ENCODE measurements around the gene CCDC85C.

The CCDC85C gene

GRCh38 chr14:99570544-99571302, 33.3 kb downstream of the CCDC85C start:
- no peak for DNase-seq

DNA sequence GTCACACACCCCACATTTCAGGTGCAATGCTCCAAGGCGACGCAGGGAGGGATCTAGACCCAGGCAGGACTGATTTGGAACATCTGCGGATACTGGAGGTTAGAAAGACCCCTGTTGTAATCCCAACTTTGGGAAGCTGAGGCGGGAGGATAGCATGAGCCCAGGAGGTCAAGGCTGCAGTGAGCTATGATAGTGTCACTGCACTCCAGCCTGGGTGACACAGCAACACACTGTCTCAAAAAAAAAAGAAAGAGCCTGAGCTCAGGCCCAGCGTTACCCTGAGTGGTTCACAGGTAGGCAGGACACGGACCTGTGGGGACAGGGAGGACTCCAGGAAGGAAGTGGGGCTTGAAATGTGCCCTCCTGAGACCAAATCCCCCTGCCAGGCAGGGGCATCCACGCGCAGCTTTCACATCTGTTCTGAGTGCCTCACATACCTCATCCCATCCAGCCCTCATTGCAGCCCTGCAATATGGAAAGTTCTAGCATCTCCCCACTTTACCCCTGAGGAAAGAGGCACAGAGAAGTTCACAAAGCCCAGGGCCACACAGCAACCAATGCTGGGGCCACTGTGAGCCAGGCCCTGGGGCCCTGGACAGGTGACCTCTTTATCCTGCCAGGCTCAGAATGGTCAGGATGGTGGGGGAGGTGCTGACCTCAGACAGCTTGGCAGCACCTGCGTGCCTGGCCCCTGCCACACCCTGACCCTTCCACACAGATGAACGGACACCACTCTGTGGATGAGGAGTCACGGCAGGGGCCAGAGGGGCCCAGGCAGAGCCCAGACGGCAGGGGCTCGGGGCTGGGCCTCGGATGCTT, 34.1 kb downstream of the CCDC85C start:
- no peak for DNase-seq

DNA sequence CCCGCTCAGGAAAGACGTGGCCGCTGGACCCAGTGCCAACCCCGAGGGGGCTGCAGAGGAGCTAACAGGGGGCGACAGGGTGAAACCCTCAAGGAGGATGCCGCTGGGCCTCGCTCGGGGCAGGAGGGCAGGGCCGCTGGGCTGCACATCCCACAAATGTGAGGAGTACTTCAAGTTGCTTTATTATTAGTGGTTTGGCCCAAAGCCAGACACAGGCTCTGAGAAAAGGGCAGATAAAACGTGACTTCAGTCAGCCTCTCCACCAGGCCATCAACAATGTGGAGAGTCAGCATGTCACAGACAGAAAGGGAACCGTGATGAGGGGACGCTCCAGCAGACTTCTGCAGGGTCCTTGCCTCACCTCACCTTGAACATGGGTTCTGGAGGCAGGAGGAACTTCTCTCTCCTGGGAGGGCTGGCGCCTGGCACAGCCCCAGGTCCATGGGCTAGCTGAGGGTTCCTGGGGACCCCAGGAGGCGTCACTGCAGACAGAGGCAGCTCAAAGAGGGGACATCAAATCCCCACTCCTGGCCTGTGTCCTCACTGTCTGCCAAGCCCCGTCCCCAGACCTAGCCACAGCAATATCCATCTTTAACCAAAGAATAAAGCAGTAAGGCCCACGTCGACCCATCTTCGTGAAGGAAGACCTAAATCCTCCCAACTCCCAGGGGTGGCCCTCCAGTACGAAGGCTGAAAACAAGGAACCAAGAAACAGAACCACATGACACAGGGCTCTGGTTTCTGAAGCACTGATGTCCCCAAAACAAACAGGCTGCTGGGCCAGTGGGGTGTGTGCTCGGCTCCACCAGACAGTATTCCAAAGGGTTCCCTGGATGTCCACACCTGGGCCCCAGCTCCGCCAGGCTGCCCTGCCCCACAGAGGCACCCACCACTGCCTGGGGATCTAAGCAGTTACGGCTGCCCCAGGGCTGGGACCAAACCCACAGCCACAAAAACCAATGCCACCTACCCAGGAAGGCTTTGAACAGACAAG, 35.1 kb downstream of the CCDC85C start:
- no peak for DNase-seq

GRCh38 chr14:99566390-99567354, 37.3 kb downstream of the CCDC85C start:
- no peak for DNase-seq

DNA sequence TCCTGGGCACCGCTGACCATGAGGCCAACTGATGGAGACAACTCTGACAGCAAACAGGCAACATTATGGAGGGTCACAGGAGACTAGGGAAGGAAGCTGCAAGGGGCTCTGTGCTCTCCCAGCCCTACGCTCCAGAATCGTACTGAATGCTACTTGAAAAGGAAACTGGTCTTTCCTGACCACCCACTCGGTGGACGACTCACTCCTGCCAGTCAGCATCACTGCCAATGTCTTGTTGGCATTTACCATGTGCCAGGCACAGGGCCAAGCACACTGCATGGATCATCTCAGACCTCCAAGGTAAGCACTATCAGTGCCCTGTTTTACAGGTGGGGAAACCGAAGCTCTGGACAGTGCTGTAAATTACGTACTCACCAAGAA, 38.0 kb downstream of the CCDC85C start:
- DNase-seq: no peak

GRCh38 chr14:99565383-99565782, 38.6 kb downstream of the CCDC85C start:
- DNase-seq: no peak

DNA sequence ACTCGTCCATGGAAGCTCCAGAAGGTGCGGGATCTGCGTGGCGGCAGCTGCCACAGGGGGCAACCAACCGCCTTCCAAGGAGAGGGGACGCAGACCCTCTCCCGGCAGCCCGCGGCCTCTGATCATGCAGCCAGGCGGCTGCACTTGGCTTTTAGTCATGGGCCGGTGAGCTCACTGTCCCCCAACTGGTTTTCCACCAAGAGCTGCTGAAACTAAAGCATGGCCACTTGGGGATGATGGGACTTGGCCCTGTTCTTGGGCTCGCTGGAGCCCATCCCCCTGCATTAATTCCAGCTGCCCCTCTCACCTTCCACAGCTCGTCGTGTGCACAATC, 39.1 kb downstream of the CCDC85C start:
- DNase-seq: no peak

- no peak for DNase-seq
Measured at GRCh38 chr14:99564256-99564925, 39.6 kb downstream of the CCDC85C start.

GRCh38 chr14:99563749-99564129, 40.3 kb downstream of the CCDC85C start:
- no peak for DNase-seq

- no peak for DNase-seq
Measured at GRCh38 chr14:99562856-99563748, 40.9 kb downstream of the CCDC85C start.

GRCh38 chr14:99561864-99562263, 42.1 kb downstream of the CCDC85C start:
- no peak for DNase-seq

- no peak for DNase-seq
Measured at GRCh38 chr14:99560922-99561683, 42.9 kb downstream of the CCDC85C start.

DNA sequence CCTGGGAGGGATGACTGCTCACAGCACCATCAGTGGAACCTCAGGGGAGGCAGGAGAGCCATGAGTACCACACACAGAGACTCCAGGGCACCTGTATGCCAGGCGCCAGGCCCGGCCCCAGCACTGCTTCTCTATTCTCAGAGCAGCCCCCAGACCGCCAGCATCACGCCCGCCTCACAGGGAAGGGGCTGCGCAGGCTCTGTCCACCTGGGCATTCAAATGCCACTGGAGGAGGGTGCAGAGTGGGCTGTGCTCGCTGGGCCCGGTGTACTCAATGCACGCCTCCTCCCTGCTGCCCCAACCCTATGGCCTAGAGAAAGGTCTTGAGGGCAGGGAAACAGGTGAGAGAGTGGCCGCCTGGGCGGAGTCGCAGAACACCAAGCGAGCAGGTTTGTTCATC, 43.6 kb downstream of the CCDC85C start:
- no peak for DNase-seq

DNA sequence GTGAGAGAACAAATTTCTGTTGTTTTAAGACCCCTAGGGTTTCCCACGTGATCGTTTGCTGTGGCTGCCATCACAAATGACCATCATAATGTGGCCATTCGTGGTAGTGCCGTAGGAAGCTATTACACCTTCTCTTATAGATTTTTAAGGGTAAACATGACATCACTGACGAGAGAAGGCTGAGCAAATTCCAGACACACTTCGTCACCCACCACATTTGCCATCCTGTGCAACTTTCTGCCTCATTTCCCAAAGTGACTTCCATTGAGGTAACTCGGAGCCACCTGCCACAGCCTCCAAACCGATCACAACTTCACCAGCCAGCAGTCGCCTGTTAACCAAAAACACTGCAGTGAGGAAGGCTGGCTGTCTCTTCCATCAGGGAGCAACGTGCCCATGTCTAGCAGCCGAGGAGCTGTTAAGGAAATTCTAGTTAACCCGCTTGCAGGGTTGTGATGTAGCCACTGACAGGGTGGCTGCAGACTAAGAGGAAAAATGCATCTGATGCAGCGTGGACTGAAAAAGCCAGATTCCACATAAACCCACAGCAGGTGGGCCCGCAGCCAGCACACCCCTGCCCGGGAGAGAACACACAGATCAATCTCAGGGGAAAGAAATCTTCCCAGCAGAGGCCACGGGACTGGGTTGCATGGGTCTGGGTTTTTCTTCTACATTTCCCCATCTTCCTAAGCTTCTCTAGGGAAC, 44.6 kb downstream of the CCDC85C start:
- no peak for DNase-seq

DNA sequence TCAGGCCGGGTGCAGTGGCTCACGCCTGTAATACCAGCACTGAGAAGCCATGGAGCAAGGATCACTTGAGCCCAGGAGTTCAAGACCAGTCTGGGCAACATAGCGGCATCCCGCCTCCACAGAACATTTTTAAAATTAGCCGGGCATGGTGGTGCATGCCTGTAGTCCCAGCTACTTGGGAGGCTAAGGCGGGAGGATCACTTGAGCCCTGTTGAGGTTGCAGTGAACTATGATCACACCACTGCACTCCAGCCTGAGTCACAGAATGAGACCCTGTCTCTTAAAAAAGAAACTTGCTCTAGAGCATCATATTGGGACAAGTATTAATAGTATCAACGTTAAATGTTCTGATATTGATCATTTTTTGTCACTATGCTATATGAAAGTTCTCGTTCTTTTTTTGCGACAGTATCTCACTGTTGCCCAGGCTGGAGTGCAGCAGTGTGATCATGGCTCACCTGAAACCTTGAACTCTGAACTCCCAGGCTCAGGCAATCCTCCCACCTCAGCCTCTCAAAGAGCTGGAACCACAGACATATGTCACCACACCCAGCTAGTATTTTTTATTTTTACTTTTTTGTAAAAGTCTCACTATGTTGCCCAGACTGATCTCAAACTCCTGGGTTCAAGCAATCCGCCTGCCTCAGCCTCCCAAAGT, 47.7 kb downstream of the CCDC85C start:
- DNase-seq: no peak

DNA sequence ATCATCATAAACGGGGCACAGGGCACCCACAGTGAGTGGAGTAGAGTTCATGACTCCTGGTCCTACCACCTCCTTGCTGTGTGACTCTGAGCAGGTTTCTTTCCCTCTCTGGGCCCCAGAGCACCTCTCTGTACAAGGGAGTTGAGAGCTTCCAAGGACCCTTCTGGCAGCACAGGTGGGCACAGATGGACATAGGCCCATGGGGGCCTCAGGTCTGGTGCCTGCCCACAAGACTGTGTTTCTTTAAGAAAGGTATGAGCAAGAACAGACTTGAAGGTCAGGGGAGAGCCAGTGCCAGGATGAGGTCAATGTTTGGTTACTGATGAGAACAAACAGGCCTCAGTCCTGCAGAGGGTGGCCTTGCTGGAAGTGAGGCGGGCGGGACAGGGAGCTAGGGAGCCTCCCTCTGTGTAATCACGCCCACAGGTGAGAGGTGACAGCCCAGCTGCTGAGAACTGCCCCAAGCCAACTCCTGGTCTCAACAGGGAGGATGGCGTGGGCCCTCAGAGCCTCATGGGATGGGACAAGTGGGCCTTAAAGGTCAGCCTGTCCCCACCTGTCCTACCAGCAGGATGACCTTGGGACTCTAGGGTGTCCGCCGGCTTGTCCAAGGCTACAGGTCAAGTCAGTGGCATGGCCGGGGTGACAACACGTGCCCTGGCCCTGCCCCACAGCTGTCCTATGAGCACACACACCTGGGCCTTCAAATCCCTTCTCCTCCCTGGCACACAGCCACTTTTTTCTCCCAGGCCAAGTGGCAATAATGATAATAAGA, 49.1 kb downstream of the CCDC85C start:
- no peak for DNase-seq

DNA sequence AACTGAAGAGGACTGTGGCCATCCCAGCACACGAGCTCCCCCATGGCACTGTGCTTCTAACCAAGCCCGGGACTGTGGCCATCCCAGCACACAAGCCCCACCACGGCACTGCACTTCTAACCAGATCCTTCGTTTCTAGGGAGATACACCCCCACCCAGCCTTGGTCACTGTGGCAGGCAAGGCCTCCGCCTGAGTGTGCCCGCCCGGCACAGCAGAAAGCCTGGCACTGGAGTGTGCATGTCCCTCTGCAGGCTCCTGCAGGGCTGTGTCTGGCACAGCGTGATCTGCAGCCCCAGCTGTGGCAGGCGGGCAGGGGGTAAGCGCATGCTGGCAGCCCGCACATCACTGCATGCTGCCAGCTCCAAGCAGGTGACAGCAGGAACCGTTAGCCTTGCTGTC, 49.8 kb downstream of the CCDC85C start:
- DNase-seq: no peak

Measured in activated gamma-delta T cell treated with Interleukin-2 at 50 U/mL for 16 hours (primary cell).